GM18907 (cell line): ENCODE data around the gene CSH1.
A peak's percentile ranks its signal among the peaks of the same experiment; 100 is the strongest.
"Not testable (repeated sequence)": the region's sequence is repeated elsewhere in the genome, so short reads cannot be mapped to it uniquely, and the experiment has no call there.

Experiments
- ATAC-seq: cut with Tn5 transposase; IDR thresholded peaks from one replicate; pipeline ENCODE4 v1.9.1; 2021; ENCODE audit warnings: mild to moderate bottlenecking, moderate library complexity; ENCODE audit not compliant: unreplicated experiment

CSH1 gene

DNA sequence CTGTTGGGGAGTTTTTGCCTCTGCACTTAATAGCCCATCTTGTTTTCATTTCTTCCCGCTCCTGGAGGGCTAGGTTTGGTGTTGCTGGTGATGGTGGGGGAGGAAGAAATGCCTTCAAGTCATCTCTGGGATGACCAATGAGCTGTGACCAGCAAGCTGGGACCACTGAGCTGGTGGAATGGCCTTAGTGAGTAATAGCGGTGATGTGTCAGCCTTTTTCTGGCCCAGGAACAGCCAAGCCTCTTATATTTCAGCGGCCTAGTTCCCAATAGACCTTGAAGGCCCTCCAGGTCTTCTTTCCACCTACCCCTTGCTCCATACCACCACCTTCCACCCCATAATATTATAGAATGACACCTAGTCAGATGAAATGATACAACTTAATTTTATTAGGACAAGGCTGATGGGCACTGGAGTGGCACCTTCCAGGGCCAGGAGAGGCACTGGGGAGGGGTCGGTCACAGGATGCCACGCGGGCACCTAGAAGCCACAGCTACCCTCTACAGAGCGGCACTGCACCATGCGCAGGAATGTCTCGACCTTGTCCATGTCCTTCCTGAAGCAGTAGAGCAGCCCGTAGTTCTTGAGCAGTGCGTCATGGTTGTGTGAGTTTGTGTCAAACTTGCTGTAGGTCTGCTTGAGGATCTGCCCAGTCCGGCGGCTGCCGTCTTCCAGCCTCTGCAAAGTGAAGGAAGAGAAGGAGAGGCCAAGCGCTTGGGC lies 24.6 kb downstream of the CSH1 start:
- ATAC-seq = not testable (repeated sequence)

GRCh38 chr17:63870292-63870665 lies 26.1 kb downstream of the CSH1 start:
- not testable (repeated sequence) for ATAC-seq

GRCh38 chr17:63869491-63870291 lies 26.7 kb downstream of the CSH1 start:
- not testable (repeated sequence) for ATAC-seq

DNA sequence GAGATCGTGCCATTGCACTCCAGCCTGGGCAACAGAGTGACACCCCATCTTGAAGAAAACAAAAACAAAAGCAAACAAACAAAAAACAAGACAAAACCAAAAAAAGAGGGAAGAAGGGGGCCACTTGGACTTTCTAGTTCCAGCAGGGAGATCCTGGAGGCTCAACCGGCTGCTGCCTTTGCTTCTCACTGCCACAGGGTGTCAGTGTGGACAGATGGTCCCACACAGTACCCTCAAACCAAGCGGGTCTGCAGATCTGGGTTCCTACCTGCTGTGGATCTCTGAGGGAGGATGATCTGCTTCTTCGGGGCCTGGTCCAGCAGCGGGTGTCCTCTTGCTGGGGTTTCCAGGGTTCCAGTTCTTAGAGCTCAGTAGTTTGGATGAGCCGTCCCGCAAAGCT lies 29.7 kb downstream of the CSH1 start:
- not testable (repeated sequence) for ATAC-seq

GRCh38 chr17:63859257-63859656 lies 37.1 kb downstream of the CSH1 start:
- no peak for ATAC-seq

DNA sequence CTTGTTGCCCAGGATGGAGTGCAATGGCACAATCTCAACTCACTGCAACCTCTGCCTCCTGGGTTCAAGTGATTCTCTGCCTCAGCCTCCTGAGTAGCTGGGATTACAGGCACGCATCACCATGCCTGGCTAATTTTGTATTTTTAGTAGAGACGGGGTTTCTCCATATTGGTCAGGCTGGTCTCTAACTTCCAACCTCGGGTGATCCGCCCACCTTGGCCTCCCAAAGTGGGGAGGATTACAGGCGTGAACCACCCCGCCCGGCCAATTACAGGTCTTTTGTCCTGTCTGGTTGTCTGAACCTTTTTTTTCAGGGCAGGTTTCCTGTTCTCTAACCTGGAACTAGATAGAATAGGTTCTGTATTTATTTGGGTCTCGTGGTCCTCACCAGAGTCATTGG lies 39.9 kb downstream of the CSH1 start:
- ATAC-seq = not testable (repeated sequence)

DNA sequence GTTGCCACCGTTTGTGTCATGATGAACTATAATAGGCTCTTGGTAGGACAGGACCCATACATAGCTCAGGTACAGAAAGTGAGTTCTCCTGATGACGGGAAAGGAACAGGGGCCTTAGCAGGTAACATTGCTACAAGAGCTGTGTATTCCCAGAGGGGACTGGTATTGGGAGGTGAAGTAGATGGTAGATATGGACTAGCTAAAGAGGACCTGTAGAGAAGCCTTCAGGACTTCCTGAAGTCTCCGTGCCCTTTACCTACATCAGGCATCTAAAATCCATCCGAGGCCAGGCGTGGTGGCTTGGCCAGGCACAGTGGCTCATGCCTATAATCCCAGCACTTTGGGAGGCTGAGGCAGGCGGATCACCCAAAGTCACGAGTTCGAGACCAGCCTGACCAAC lies 41.2 kb downstream of the CSH1 start:
- ATAC-seq = no peak

- ATAC-seq = no peak
Observed at GRCh38 chr17:63854709-63855108, 41.7 kb downstream of the CSH1 start.

DNA sequence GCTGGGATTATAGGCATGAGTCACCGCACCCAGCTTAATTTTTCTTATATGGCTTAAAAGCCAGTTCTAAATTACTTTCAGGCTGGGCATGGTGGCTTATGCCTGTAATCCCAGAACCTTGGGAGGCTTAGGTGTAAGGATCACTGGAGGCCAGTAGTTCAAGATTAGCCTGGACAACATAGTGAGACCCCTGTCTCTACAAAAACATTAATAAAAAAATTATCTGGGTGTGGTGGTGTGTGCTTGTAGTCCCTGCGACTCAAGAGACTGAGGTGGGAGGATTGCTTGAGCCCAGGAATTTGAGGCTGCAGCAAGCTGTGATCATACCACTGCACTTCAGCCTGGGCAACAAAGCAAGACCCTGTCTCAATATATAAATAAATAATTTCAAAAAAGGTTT lies 43.1 kb downstream of the CSH1 start:
- ATAC-seq = no peak

DNA sequence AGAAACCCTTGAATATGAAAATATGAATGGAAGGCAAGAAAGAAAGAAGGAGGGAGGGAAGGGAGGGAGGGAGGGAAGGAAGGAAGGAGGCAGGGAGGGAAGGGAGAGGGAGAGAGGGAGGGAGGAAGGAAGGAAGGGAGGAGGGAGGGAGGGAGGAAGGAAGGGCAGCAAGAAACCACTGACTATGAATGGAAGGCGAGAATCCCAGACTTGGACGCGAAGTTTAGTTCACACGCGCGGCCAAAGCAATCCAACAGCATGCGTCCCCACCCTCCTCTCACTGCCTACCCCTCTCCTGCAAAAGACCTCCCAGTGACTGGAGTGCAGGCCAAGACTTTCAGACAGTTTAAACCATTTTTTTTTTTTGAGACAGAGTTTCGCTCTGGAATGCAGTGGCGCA lies 46.0 kb downstream of the CSH1 start:
- no peak for ATAC-seq

- peak; percentile 75 for ATAC-seq
Observed at GRCh38 chr17:63848834-63849689, 47.3 kb downstream of the CSH1 start.

DNA sequence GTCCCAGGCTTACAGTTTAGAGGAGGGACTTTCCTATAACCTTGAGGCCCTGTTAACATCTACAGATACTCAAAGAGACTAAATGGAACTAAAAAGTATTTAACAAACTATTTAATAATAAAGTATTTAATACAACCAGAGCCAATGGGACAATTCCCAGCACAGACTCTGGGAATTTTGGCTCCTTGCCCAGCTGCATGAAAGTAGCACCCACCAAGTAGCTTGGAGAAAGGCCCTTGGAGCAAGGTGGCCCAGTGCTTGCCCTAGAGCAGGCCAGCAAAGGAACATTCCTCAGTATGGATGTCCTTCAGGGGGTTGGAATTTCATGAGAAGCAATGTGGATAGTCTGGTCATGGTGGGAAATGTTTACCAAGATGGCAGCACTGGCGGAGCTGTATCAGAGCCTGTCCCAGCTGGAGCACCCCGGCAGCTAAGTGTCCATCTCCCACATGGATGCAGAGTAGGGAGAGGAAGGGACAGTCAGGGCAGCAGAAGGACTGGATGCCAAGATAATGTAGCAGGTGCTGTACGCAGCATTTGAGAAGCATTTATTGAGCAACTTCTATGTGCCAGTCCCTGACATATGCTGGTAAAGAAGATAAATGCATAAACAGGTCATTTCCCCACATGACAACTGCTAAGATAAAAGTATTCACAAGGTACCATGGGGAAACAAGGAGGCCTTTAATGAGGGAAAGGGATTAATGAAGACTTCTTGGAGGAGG lies 48.7 kb downstream of the CSH1 start:
- ATAC-seq = no peak

DNA sequence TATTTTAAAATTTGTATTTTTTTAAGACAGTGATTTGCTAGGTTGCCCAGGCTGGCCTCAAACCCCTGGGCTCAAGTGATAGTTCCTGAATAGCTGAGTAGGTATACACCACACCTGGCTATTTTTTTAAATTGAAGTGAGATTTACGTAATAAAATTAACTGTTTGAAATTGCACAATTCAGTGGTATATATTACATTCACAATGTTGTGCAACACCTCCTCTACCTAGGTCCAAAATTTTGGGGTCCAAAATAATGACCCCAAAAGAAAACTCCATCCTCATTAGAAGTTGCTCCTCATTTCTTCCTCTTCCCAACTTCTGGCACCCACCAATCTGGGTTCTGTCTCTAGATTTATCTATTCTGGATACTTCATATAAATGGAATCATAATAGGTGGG lies 50.9 kb downstream of the CSH1 start:
- ATAC-seq = no peak
